Measurements from ENCODE around the gene GNG12.

GNG12 gene

DNA sequence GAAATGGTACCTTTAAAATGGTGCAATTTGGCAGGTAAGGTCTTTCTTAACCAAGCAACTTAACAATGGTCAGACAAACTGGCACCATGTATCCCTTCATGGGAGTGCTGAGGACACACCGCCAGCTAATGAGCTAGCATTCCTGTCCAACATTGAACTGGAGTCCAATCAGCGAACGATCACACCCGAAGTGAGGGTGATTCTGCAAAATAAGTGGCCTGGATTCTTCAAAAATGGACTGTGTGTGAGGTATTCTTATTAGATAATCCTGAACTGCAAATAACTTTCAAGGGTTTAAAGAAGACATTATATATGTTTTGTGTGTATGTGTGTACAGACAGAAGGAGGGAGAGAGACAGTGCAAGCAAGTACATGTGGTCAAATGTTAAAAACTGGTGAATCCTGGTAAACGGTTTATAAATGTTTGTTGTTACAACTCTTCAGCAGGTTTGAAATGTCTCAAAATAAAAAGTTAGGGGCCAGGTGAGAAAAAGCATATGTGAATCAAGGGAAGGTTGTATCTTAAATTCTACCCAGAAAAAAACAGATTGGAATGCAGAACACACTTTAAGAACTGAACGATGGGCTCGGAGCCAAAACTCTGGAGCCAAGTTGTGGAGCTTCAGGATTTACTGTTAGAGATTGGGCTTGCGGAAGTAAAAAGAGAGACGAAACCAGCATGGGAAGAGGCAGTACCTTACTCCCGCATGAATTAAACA lies 127.4 kb downstream of the GNG12 start:
- H3K27me3 ChIP-seq (ENCODE audit: control insufficient read depth in 5 of 5, insufficient read depth in 4 of 5, low read length in 5 of 5), result no peaks in the 10 kb centered on the region
- H3K36me3 ChIP-seq (ENCODE audit: control insufficient read depth in 5 of 5, insufficient read depth in 5 of 5, low read length in 5 of 5), result peaks cover 16 to 30% (median 22%) of the 10 kb centered on the region in 5 donors
- no peak overlapping the region for H3K27ac ChIP-seq (ENCODE audit: low read depth, low read length)
- H3K4me3 ChIP-seq (ENCODE audit: low read depth in 1 of 5, low read length in 5 of 5), result no peak overlapping the region
- H3K9ac ChIP-seq (ENCODE audit: low read length in 5 of 5), result no peak overlapping the region
- H3K4me1 ChIP-seq (ENCODE audit: control insufficient read depth in 5 of 5, insufficient read depth in 5 of 5, low read length in 5 of 5), result peaks cover 0 to 27% (median 13%) of the 10 kb centered on the region in 5 donors
- H3K9me3 ChIP-seq (ENCODE audit: control insufficient read depth in 5 of 5, low read length in 5 of 5), result no peaks in the 10 kb centered on the region

DNA sequence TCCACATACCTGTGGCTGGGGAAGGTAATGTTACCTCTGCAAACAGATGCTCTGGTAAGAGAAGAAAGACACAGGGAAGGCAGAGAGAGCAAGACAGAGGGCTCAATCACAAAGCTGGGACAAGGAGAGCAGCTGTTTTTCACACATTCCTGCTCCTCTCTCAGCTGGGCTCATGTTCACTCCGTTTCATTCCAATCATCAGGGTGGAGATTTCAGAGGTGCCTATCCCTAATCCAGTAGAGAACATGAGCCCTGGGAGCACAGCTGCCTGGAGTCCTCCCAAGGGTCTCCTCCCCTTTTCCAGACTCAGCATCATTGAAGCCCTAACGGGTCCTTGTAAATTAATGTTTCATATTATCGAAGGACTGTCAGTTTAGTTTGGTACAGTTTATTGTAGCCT lies 128.9 kb downstream of the GNG12 start:
- Histone ChIP-seq H3K9me3 (ENCODE audit: control insufficient read depth in 5 of 5, low read length in 5 of 5) (no peaks in the 10 kb centered on the region), H3K27me3 (ENCODE audit: control insufficient read depth in 5 of 5, insufficient read depth in 4 of 5, low read length in 5 of 5) (no peaks in the 10 kb centered on the region), H3K4me1 (ENCODE audit: control insufficient read depth in 5 of 5, insufficient read depth in 5 of 5, low read length in 5 of 5) (peaks cover 0 to 18% (median 13%) of the 10 kb centered on the region in 5 donors), H3K4me3 (ENCODE audit: low read depth in 1 of 5, low read length in 5 of 5) (no peak overlapping the region), H3K9ac (ENCODE audit: low read length in 5 of 5) (no peak overlapping the region), H3K27ac (ENCODE audit: low read depth, low read length) (no peak overlapping the region), H3K36me3 (ENCODE audit: control insufficient read depth in 5 of 5, insufficient read depth in 5 of 5, low read length in 5 of 5) (peaks cover 16 to 32% (median 25%) of the 10 kb centered on the region in 5 donors)

DNA sequence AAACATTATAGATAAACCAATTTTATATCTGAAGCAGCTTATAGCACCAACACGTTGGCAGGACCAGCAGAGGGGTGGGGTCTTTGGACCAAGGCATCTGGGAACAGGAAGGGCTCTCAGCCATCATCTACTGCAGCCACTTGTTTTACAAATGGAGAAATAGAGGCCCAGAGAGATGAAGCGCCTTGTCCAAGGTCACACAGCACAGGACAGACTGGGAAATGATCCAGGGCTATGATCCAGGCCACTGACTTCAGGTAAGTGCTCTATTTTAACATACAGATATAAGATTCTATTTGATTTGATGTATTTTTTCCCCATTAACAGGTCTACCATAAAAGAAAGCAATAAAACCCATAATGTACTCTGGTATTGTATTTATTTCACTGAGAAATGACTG lies 131.4 kb downstream of the GNG12 start:
- H3K9me3 ChIP-seq (ENCODE audit: control insufficient read depth in 5 of 5, low read length in 5 of 5), result no peaks in the 10 kb centered on the region
- H3K9ac ChIP-seq (ENCODE audit: low read length in 5 of 5), result no peak overlapping the region
- peaks cover 0 to 8% (median 5%) of the 10 kb centered on the region in 5 donors for H3K4me1 ChIP-seq (ENCODE audit: control insufficient read depth in 5 of 5, insufficient read depth in 5 of 5, low read length in 5 of 5)
- no peaks in the 10 kb centered on the region for H3K27me3 ChIP-seq (ENCODE audit: control insufficient read depth in 5 of 5, insufficient read depth in 4 of 5, low read length in 5 of 5)
- H3K4me3 ChIP-seq (ENCODE audit: low read depth in 1 of 5, low read length in 5 of 5), result no peak overlapping the region
- H3K36me3 ChIP-seq (ENCODE audit: control insufficient read depth in 5 of 5, insufficient read depth in 5 of 5, low read length in 5 of 5), result peaks cover 16 to 32% (median 25%) of the 10 kb centered on the region in 5 donors
- no peak overlapping the region for H3K27ac ChIP-seq (ENCODE audit: low read depth, low read length)

DNA sequence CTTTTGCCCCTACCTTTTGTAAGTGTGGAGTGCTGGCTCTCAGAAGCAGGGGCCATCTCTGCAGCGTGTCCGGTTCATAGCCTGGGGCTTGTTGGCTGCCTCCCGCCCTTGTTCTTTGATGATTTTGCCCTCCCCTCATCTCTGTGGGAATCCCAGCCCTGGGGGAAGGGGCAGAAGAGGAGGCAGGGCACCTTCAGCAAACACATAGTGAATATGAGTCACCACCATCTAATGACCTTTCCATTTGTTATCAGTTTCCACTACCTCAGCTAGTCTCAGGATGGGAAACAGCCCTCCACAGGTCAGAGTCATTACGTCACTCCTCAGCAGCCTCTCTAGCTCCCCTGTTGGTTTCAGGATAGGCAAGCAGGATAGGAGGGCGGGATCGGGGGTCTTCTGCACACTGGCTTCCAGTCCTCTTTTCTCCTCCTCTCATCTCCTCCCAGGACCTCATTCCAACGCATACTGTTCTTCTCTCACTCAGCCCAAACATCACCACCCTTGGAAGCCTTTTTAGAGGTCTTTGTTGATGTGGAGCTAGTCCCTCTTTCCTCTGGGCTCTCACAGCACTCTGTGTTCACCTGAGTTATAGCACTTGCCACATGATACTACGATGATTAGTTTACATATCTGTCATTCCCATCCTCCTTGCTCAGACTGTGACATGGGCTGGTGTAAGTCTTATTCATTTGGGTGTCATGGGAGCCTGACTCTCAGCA lies 132.4 kb downstream of the GNG12 start:
- Histone ChIP-seq H3K27ac (ENCODE audit: low read depth, low read length) (no peak overlapping the region), H3K9ac (ENCODE audit: low read length in 5 of 5) (no peak overlapping the region), H3K9me3 (ENCODE audit: control insufficient read depth in 5 of 5, low read length in 5 of 5) (no peaks in the 10 kb centered on the region), H3K27me3 (ENCODE audit: control insufficient read depth in 5 of 5, insufficient read depth in 4 of 5, low read length in 5 of 5) (no peaks in the 10 kb centered on the region), H3K36me3 (ENCODE audit: control insufficient read depth in 5 of 5, insufficient read depth in 5 of 5, low read length in 5 of 5) (peaks cover 14 to 32% (median 25%) of the 10 kb centered on the region in 5 donors), H3K4me1 (ENCODE audit: control insufficient read depth in 5 of 5, insufficient read depth in 5 of 5, low read length in 5 of 5) (peaks cover 0 to 3% (median 0%) of the 10 kb centered on the region in 5 donors), H3K4me3 (ENCODE audit: low read depth in 1 of 5, low read length in 5 of 5) (no peak overlapping the region)

DNA sequence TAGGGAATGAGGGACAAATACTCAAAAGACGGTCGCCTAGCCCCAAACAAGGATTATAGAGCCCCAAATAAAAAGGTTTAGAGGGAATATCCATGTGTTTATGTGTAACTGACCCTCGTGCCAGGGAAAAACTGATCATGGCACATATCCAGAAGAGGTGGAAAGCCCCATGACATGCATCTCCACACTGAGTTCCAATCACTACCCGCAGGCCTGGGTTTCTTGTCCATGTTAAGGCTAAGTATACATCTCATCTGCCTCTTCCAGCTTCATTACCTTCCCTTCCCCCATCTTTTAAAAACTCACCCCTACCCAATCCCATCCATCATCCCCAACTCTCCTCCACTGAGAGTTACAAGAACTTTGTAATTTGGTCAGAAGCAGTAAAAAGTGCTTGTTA lies 133.0 kb downstream of the GNG12 start:
- no peak overlapping the region for H3K9ac ChIP-seq (ENCODE audit: low read length in 5 of 5)
- no peaks in the 10 kb centered on the region for H3K27me3 ChIP-seq (ENCODE audit: control insufficient read depth in 5 of 5, insufficient read depth in 4 of 5, low read length in 5 of 5)
- H3K27ac ChIP-seq (ENCODE audit: low read depth, low read length), result no peak overlapping the region
- H3K4me3 ChIP-seq (ENCODE audit: low read depth in 1 of 5, low read length in 5 of 5), result no peak overlapping the region
- peaks cover 11 to 25% (median 24%) of the 10 kb centered on the region in 5 donors for H3K36me3 ChIP-seq (ENCODE audit: control insufficient read depth in 5 of 5, insufficient read depth in 5 of 5, low read length in 5 of 5)
- H3K4me1 ChIP-seq (ENCODE audit: control insufficient read depth in 5 of 5, insufficient read depth in 5 of 5, low read length in 5 of 5), result peaks cover 0 to 3% (median 0%) of the 10 kb centered on the region in 5 donors
- no peaks in the 10 kb centered on the region for H3K9me3 ChIP-seq (ENCODE audit: control insufficient read depth in 5 of 5, low read length in 5 of 5)

DNA sequence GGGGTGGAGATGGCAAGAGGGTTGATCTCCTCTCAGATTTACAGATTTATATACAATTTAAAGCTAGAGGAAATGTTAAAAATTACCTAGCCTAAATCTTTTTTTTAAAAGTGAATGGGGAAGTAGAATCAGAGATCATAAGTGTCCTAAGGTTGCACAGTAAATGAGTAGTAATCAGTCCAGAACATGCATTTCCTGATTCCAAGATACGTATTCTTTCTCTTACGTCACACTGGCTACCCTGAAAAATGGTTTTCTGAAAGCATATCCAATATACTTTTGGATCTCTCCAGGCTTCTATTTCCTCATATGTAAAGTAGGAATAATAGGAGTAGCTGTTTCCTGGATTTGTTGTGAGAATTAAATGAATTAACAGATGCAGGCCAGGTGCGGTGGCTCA lies 136.6 kb downstream of the GNG12 start:
- Histone ChIP-seq H3K9ac (ENCODE audit: low read length in 5 of 5) (no peak overlapping the region), H3K36me3 (ENCODE audit: control insufficient read depth in 5 of 5, insufficient read depth in 5 of 5, low read length in 5 of 5) (peaks cover 3 to 10% (median 6%) of the 10 kb centered on the region in 5 donors), H3K27me3 (ENCODE audit: control insufficient read depth in 5 of 5, insufficient read depth in 4 of 5, low read length in 5 of 5) (no peaks in the 10 kb centered on the region), H3K4me3 (ENCODE audit: low read depth in 1 of 5, low read length in 5 of 5) (no peak overlapping the region), H3K27ac (ENCODE audit: low read depth, low read length) (no peak overlapping the region), H3K9me3 (ENCODE audit: control insufficient read depth in 5 of 5, low read length in 5 of 5) (no peaks in the 10 kb centered on the region), H3K4me1 (ENCODE audit: control insufficient read depth in 5 of 5, insufficient read depth in 5 of 5, low read length in 5 of 5) (peaks cover 0 to 3% (median 0%) of the 10 kb centered on the region in 5 donors)

DNA sequence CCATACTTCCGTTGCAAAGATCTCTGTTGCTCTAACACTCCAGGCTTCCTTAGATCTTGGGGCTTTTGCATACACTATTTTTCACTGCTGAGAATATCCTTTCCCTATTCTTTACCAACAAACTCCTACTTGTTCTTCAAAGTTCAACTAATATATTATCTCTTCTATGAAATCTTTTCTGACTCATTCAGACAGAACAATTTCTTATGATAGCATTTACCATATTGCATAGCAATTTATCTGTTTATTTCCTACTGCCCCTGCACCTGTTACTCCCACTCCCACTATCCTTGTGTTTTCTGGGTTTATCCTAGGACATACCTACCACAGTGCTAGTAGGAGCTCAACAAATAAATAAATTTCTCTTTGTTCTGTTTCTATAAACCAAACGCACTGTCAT lies 137.3 kb downstream of the GNG12 start:
- Histone ChIP-seq H3K4me1 (ENCODE audit: control insufficient read depth in 5 of 5, insufficient read depth in 5 of 5, low read length in 5 of 5) (peaks cover 0 to 3% (median 0%) of the 10 kb centered on the region in 5 donors), H3K27me3 (ENCODE audit: control insufficient read depth in 5 of 5, insufficient read depth in 4 of 5, low read length in 5 of 5) (no peaks in the 10 kb centered on the region), H3K9ac (ENCODE audit: low read length in 5 of 5) (no peak overlapping the region), H3K27ac (ENCODE audit: low read depth, low read length) (no peak overlapping the region), H3K36me3 (ENCODE audit: control insufficient read depth in 5 of 5, insufficient read depth in 5 of 5, low read length in 5 of 5) (peaks cover 0 to 5% (median 2%) of the 10 kb centered on the region in 5 donors), H3K9me3 (ENCODE audit: control insufficient read depth in 5 of 5, low read length in 5 of 5) (no peaks in the 10 kb centered on the region), H3K4me3 (ENCODE audit: low read depth in 1 of 5, low read length in 5 of 5) (no peak overlapping the region)

DNA sequence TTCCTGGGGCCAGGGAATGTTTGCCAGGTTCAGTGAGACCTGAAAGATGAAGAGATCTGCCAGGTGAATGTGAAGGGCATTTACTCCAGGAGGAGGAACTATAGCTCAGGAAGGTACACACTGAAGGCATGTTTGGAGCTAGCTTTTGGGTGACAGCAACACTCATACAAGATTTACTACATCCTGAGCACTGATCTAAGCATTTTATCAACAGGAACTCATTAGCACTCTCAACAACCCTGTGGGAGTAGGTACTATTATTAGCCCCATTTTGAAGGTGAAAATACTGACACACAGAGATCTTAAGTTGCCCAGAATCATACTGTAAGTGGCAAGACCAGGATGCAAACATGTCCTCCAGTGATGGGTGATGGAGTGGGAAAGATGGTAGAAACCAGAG lies 141.6 kb downstream of the GNG12 start:
- H3K27me3 ChIP-seq (ENCODE audit: control insufficient read depth in 5 of 5, insufficient read depth in 4 of 5, low read length in 5 of 5), result no peaks in the 10 kb centered on the region
- peaks cover 4 to 10% (median 9%) of the 10 kb centered on the region in 5 donors for H3K4me1 ChIP-seq (ENCODE audit: control insufficient read depth in 5 of 5, insufficient read depth in 5 of 5, low read length in 5 of 5)
- H3K9me3 ChIP-seq (ENCODE audit: control insufficient read depth in 5 of 5, low read length in 5 of 5), result no peaks in the 10 kb centered on the region
- H3K9ac ChIP-seq (ENCODE audit: low read length in 5 of 5), result no peak overlapping the region
- no peak overlapping the region for H3K4me3 ChIP-seq (ENCODE audit: low read depth in 1 of 5, low read length in 5 of 5)
- H3K27ac ChIP-seq (ENCODE audit: low read depth, low read length), result no peak overlapping the region
- H3K36me3 ChIP-seq (ENCODE audit: control insufficient read depth in 5 of 5, insufficient read depth in 5 of 5, low read length in 5 of 5), result peaks cover 0 to 23% (median 14%) of the 10 kb centered on the region in 5 donors

DNA sequence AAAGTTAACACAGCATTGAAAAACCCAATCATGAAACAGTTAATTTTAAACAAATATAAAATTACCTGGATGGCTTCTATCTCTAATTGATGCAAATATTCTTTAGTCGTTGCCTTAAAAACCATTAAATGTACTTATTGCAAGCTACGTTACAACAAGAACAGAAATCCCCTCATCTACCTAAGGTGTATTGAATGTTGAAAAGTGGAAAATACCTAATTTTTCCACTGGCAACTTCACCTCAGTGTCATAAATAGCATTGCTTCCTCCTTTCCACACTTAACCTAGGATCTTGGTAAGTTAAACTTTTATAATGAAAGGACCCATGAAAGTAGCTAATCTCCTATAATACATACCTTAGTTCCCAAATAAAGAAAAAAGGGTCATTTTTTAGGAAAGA lies 142.9 kb downstream of the GNG12 start:
- Histone ChIP-seq H3K9ac (ENCODE audit: low read length in 5 of 5) (no peak overlapping the region), H3K27me3 (ENCODE audit: control insufficient read depth in 5 of 5, insufficient read depth in 4 of 5, low read length in 5 of 5) (no peaks in the 10 kb centered on the region), H3K4me3 (ENCODE audit: low read depth in 1 of 5, low read length in 5 of 5) (no peak overlapping the region), H3K9me3 (ENCODE audit: control insufficient read depth in 5 of 5, low read length in 5 of 5) (no peaks in the 10 kb centered on the region), H3K27ac (ENCODE audit: low read depth, low read length) (no peak overlapping the region), H3K36me3 (ENCODE audit: control insufficient read depth in 5 of 5, insufficient read depth in 5 of 5, low read length in 5 of 5) (peaks cover 0 to 23% (median 14%) of the 10 kb centered on the region in 5 donors), H3K4me1 (ENCODE audit: control insufficient read depth in 5 of 5, insufficient read depth in 5 of 5, low read length in 5 of 5) (peaks cover 4 to 23% (median 12%) of the 10 kb centered on the region in 5 donors)

DNA sequence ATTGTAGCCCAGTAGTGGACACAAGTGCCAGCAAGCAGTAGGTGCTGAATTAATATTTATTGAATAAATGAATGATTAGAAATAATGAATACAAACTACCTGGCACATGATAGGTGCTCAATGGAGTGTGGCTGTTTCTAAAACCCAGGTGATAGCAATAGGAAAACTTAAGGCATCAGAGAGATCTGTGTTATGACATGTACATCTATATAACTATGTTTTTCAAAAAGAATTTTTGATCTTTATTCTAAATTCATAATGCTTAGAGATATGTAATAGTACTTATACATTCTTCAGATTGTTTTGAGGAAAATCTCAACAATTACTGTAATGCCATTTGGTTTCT lies 143.3 kb downstream of the GNG12 start:
- no peak overlapping the region for H3K4me3 ChIP-seq (ENCODE audit: low read depth in 1 of 5, low read length in 5 of 5)
- no peak overlapping the region for H3K9ac ChIP-seq (ENCODE audit: low read length in 5 of 5)
- H3K27ac ChIP-seq (ENCODE audit: low read depth, low read length), result no peak overlapping the region
- no peaks in the 10 kb centered on the region for H3K27me3 ChIP-seq (ENCODE audit: control insufficient read depth in 5 of 5, insufficient read depth in 4 of 5, low read length in 5 of 5)
- peaks cover 0 to 23% (median 14%) of the 10 kb centered on the region in 5 donors for H3K36me3 ChIP-seq (ENCODE audit: control insufficient read depth in 5 of 5, insufficient read depth in 5 of 5, low read length in 5 of 5)
- H3K9me3 ChIP-seq (ENCODE audit: control insufficient read depth in 5 of 5, low read length in 5 of 5), result no peaks in the 10 kb centered on the region
- H3K4me1 ChIP-seq (ENCODE audit: control insufficient read depth in 5 of 5, insufficient read depth in 5 of 5, low read length in 5 of 5), result peaks cover 4 to 25% (median 12%) of the 10 kb centered on the region in 5 donors

Data from subcutaneous abdominal adipose tissue (tissue), 5 donors.